H1 (cell line): Measurements from ENCODE around the gene SPOUT1. TPM values are rescaled to one million over a fixed set of nuclear protein-coding genes. Genes with fewer than 3 reads are reported as not detected.

Experiments used
- polyA plus RNA-seq, 7 experiments: library from polyadenylated mRNA; depleted of rRNA in 3 of 7; stranded (reverse) in 5 of 7; unstranded in 2 of 7; fragments of >200 nt in 5 of 7; fragments of 200-250 nt in 2 of 7; gene quantifications; 1 replicate in 5 of 7; 2 replicates in 1 of 7; 4 replicates in 1 of 7; pipeline versions ENCODE4 v1.2.1 to v1.2.3, GENCODE V29; 2011 to 2013; ENCODE audit warnings: missing spikeins in 2 of 7, mixed read lengths in 2 of 7
- total RNA-seq: library from RNA; stranded (reverse); fragmentation: NEBNext Ultra II Directional; extraction: Animal tissue kit (Norgen Biotek cat#: 25700); gene quantifications from 2 replicates; pipeline ENCODE4 v1.2.1, GENCODE V29; 2021
- TF ChIP-seq, protein P1 (sequence below): fragments of 300-600 bp; sonication (generic); IDR thresholded peaks from 2 replicates; pipeline ENCODE4 v1.7.1; 2012; ENCODE audit warnings: low read length, moderate library complexity, mild to moderate bottlenecking, inconsistent platforms; ENCODE audit not compliant: insufficient replicate concordance

The SPOUT1 gene
- total and polyA plus RNA-seq, 2 of the 8 experiments (the other 6 are each of a cell fraction or from before 2014, with no cell fraction given): 69.2 to 77.8 TPM

DNA sequence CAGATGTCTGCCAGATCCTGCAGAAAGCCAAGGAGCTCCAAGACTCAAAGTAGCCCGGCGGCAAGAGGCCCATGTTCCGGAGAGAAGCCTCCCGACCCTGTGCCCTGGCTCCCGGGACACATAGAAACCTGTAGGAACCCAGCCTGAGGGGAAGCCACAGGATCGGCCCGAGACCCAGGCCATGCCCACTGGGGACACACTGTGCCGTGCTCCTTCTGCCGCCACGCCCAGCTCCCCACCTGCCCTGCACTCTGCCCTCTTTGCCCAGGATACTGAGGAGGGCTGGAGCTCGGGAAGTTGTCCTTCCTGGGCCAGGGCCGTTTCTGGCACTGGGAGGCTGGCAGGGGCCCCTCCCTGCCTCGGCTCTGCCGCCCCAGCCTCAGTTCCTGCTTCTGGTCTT is 21.8 kb downstream of the SPOUT1 start (continued):
- TF ChIP-seq, protein P1, sequence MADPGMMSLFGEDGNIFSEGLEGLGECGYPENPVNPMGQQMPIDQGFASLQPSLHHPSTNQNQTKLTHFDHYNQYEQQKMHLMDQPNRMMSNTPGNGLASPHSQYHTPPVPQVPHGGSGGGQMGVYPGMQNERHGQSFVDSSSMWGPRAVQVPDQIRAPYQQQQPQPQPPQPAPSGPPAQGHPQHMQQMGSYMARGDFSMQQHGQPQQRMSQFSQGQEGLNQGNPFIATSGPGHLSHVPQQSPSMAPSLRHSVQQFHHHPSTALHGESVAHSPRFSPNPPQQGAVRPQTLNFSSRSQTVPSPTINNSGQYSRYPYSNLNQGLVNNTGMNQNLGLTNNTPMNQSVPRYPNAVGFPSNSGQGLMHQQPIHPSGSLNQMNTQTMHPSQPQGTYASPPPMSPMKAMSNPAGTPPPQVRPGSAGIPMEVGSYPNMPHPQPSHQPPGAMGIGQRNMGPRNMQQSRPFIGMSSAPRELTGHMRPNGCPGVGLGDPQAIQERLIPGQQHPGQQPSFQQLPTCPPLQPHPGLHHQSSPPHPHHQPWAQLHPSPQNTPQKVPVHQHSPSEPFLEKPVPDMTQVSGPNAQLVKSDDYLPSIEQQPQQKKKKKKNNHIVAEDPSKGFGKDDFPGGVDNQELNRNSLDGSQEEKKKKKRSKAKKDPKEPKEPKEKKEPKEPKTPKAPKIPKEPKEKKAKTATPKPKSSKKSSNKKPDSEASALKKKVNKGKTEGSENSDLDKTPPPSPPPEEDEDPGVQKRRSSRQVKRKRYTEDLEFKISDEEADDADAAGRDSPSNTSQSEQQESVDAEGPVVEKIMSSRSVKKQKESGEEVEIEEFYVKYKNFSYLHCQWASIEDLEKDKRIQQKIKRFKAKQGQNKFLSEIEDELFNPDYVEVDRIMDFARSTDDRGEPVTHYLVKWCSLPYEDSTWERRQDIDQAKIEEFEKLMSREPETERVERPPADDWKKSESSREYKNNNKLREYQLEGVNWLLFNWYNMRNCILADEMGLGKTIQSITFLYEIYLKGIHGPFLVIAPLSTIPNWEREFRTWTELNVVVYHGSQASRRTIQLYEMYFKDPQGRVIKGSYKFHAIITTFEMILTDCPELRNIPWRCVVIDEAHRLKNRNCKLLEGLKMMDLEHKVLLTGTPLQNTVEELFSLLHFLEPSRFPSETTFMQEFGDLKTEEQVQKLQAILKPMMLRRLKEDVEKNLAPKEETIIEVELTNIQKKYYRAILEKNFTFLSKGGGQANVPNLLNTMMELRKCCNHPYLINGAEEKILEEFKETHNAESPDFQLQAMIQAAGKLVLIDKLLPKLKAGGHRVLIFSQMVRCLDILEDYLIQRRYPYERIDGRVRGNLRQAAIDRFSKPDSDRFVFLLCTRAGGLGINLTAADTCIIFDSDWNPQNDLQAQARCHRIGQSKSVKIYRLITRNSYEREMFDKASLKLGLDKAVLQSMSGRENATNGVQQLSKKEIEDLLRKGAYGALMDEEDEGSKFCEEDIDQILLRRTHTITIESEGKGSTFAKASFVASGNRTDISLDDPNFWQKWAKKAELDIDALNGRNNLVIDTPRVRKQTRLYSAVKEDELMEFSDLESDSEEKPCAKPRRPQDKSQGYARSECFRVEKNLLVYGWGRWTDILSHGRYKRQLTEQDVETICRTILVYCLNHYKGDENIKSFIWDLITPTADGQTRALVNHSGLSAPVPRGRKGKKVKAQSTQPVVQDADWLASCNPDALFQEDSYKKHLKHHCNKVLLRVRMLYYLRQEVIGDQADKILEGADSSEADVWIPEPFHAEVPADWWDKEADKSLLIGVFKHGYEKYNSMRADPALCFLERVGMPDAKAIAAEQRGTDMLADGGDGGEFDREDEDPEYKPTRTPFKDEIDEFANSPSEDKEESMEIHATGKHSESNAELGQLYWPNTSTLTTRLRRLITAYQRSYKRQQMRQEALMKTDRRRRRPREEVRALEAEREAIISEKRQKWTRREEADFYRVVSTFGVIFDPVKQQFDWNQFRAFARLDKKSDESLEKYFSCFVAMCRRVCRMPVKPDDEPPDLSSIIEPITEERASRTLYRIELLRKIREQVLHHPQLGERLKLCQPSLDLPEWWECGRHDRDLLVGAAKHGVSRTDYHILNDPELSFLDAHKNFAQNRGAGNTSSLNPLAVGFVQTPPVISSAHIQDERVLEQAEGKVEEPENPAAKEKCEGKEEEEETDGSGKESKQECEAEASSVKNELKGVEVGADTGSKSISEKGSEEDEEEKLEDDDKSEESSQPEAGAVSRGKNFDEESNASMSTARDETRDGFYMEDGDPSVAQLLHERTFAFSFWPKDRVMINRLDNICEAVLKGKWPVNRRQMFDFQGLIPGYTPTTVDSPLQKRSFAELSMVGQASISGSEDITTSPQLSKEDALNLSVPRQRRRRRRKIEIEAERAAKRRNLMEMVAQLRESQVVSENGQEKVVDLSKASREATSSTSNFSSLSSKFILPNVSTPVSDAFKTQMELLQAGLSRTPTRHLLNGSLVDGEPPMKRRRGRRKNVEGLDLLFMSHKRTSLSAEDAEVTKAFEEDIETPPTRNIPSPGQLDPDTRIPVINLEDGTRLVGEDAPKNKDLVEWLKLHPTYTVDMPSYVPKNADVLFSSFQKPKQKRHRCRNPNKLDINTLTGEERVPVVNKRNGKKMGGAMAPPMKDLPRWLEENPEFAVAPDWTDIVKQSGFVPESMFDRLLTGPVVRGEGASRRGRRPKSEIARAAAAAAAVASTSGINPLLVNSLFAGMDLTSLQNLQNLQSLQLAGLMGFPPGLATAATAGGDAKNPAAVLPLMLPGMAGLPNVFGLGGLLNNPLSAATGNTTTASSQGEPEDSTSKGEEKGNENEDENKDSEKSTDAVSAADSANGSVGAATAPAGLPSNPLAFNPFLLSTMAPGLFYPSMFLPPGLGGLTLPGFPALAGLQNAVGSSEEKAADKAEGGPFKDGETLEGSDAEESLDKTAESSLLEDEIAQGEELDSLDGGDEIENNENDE: no peak
